NB4 (cell line): ENCODE data around the gene MTOR.
"Not testable (repeated sequence)": the region's sequence is repeated elsewhere in the genome, so short reads cannot be mapped to it uniquely, and the experiment has no call there.

Source experiments
- DNase-seq: peaks from one replicate; pipeline ENCODE4 v3.0.0; 2010; ENCODE audit warnings: low read depth
- H3K4me3 ChIP-seq: one replicate; pipeline ENCODE4 v1.5.1; 2011; ENCODE audit warnings: mild to moderate bottlenecking, low read depth, low read length, moderate library complexity
- MYC ChIP-seq: IDR thresholded peaks from 2 replicates; pipeline ENCODE4 v1.6.1; 2011; ENCODE audit warnings: low read depth, low read length
- POLR2A ChIP-seq: IDR thresholded peaks from 2 replicates; pipeline ENCODE4 v1.6.1; 2011; ENCODE audit warnings: mild to moderate bottlenecking; ENCODE audit not compliant: insufficient read length; ENCODE audit errors: extremely low read depth
- TF ChIP-seq, protein P1 (sequence below): IDR thresholded peaks from one replicate; pipeline ENCODE4 v1.5.1; 2012; ENCODE audit warnings: low read depth, low read length
- TF ChIP-seq, protein P2 (sequence below): IDR thresholded peaks from 2 replicates; pipeline ENCODE4 v1.6.1; 2011; ENCODE audit warnings: low read depth, low read length

Gene MTOR

DNA sequence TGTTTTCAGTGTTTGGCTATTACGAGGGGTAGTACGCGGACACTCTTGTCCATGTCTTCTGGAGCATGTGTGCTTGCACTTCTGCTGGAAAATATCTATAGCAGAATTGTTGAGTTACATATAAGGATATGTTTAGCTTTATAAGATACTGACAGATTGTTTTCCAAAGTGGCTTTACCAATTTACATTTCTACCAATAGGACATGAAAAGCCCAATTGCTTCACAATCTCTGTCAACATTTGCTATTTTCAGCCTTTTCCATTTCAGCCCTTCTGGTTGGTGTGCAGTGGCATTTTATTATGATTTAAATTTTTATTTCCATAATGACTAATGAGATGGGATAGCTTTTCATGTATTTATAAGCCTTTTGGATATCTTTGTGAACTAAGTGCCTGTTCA lies 79.5 kb downstream of the MTOR start:
- DNase-seq: no peak
- TF ChIP-seq POLR2A (no peak), MYC (no peak)
- TF ChIP-seq, protein P1, sequence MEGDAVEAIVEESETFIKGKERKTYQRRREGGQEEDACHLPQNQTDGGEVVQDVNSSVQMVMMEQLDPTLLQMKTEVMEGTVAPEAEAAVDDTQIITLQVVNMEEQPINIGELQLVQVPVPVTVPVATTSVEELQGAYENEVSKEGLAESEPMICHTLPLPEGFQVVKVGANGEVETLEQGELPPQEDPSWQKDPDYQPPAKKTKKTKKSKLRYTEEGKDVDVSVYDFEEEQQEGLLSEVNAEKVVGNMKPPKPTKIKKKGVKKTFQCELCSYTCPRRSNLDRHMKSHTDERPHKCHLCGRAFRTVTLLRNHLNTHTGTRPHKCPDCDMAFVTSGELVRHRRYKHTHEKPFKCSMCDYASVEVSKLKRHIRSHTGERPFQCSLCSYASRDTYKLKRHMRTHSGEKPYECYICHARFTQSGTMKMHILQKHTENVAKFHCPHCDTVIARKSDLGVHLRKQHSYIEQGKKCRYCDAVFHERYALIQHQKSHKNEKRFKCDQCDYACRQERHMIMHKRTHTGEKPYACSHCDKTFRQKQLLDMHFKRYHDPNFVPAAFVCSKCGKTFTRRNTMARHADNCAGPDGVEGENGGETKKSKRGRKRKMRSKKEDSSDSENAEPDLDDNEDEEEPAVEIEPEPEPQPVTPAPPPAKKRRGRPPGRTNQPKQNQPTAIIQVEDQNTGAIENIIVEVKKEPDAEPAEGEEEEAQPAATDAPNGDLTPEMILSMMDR: no peak
- TF ChIP-seq, protein P2, sequence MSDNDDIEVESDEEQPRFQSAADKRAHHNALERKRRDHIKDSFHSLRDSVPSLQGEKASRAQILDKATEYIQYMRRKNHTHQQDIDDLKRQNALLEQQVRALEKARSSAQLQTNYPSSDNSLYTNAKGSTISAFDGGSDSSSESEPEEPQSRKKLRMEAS: no peak
- H3K4me3 ChIP-seq: no peak overlapping the region

DNA sequence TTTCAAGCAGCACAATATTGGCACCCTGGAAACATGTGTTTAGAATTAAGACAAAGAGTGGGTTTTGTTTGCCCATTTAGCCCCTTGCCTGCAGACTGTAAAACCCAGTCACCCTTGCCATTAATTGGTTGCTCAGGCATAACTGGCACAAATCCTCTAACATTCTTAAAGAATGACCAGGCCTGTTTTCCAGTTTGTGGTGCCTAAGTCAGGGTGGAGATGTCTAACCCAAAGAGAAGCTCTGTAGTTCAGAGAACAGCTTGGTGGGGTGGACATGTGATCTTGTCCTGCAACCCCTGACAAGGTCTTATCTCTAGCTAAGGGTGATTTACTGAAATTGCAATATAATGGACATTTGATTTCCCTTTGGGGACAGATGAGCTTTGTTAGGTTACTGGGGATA lies 82.0 kb downstream of the MTOR start:
- no peak overlapping the region for H3K4me3 ChIP-seq
- TF ChIP-seq, protein P2: no peak
- TF ChIP-seq POLR2A: no peak
- no peak for TF ChIP-seq MYC
- TF ChIP-seq, protein P1: no peak
- DNase-seq: no peak

DNA sequence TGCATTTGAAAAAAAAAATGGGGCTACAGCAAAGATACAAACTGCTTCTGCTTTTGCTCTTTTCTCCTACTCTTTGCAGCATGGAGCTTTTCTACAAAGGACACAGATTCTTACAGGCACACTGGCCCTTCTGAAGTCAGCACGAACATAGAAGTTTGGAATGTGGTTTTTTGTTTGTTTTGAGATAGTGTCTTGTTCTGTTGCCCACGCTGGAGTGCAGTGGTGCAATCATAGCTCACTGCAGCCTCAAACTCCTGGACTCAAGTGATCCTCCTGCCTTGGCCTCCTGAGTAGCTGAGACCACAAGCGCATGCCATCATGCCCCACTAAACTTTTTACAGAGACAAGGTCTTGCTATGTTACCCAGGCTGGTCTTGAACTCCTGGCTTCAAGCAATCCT lies 82.6 kb downstream of the MTOR start:
- not testable (repeated sequence) for DNase-seq, H3K4me3 ChIP-seq

DNA sequence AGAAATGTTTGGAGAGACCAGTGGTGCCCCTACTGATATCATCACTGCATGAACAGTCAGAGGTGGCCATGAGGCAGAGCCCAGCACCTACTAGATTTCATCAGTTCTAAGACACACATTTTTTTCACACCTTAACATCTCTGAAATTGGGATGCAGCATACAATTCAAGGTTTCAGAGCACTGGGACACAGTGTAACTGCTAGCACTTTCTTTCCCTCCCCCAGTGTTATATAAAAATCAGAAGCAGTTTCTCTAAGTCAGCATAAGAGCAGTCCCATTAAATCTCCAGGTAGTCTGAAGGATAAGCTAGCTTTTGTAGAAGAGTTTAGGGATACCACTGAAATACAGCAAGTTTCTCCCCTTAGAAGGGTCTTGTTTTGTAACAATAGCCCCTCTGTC lies 83.2 kb downstream of the MTOR start:
- no peak overlapping the region for H3K4me3 ChIP-seq

DNA sequence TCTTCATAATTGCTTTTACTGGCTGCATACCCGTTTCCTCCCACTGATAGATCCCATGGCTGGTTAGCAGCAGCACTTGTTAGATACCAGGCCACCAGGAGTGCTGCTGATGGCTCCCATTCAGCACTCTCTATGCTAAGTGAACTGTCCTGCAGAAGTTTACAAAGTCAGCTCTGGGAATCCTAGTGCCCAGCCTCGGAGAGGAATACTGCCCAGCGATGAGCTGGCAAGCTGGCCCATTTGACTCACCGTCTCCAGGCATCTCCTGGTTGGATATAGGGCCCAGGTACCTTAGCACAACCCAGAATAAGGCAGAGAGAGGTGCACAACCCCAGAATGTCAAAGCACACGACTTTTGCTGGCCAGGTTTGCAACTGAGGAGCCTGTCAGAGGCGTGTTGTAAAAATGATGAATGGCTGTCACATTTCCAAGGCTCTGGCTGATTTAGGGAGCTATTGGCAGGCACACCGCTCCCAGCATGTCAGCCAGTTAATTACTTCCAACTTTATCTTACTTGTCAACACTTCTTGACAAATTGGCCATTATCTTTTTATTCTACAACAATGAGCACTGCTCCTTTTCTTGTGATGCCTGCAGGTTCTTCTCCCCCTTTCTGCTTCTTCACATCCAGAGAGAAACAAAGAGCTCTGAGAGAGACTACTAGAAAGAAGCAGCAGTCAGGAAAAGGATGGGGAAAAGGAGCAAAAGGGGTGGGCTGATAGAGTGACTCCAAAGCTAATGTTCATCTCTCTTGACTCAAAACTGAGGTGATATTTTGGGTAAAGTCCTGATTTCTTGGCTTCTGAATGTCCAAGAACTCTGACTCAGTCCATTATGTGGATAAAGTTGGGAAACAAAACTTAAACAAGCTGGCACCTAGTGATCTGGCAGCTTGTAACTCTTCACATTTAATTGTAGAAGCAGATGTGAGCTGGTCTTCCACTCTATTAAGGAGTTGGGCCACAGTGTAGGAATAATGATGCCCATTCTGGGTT lies 84.0 kb downstream of the MTOR start:
- TF ChIP-seq MYC (no peak), POLR2A (no peak)
- TF ChIP-seq, protein P1: no peak
- TF ChIP-seq, protein P2: no peak
- H3K4me3 ChIP-seq: no peak overlapping the region
- no peak for DNase-seq

More for the DNA sequence above, 83.2 kb downstream of the MTOR start:
- TF ChIP-seq, protein P1: no peak
- TF ChIP-seq POLR2A: no peak
- no peak for TF ChIP-seq MYC
- TF ChIP-seq, protein P2: no peak
- DNase-seq: no peak

DNA sequence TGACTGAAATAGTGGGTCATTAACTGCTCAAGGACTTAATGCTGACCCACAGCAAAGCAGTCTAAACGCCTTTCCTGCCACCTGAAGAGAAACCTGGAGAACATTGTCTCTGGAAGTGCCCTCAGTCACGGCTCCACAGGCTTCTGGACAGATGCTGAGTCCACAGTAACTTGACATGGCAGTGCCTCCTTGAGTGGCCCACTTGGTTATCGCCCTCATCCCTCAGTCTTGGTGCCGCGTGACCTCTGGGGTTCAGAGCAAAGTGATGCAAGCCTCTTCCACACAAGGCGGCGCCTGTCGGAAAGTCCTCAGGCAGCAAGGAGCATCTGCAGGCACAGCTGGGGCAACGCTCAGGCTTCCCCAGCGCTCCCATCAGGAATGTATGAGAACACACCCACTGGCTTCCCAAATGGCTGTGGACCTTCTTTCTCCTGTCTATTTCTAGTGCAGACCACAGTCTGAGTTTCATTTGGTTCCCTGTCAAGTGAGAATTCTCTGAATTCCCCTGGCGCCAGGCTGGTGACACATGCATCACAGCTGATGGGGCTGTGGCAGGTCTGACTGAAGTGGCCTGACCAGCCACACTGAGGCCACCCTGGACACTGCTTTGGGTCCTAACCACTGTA lies 86.2 kb downstream of the MTOR start:
- TF ChIP-seq, protein P2: no peak
- TF ChIP-seq, protein P1: no peak
- TF ChIP-seq POLR2A: no peak
- no peak for TF ChIP-seq MYC
- DNase-seq: no peak
- no peak overlapping the region for H3K4me3 ChIP-seq
